Mononuclear cell (primary cell): ENCODE data around the gene FLT1. TPM values are rescaled to one million over a fixed set of nuclear protein-coding genes. Genes with fewer than 3 reads are reported as not detected.

Source experiments
- H3K27me3 ChIP-seq: 2 replicates; pipeline ENCODE4 v1.6.0; 2011; ENCODE audit warnings: low read length, control low read depth; ENCODE audit not compliant: insufficient read depth
- H3K4me1 ChIP-seq: 2 replicates; pipeline ENCODE4 v1.5.1; 2011; ENCODE audit warnings: mild to moderate bottlenecking, low read length, control low read depth; ENCODE audit not compliant: insufficient read depth
- H3K4me3 ChIP-seq: 2 replicates; pipeline ENCODE4 v1.5.1; 2011; ENCODE audit warnings: mild to moderate bottlenecking, low read length, moderate library complexity
- H3K9me3 ChIP-seq: 2 replicates; pipeline ENCODE4 v1.5.1; 2011; ENCODE audit warnings: low read depth, mild to moderate bottlenecking, control low read depth, low read length
- total RNA-seq: library from RNA; depleted of rRNA; stranded (reverse); fragments of >200 nt; gene quantifications from one replicate; pipeline ENCODE4 v1.2.3, GENCODE V29; 2012

FLT1 gene
- total RNA-seq, 1 donor: 1.8 TPM

- no peak overlapping the region for H3K4me3 ChIP-seq
- H3K27me3 ChIP-seq: peaks cover 41% of the 10 kb centered on the region
- no peaks in the 10 kb centered on the region for H3K4me1 ChIP-seq
- no peaks in the 10 kb centered on the region for H3K9me3 ChIP-seq
These were observed 157.5 kb downstream of the FLT1 start for GRCh38 chr13:28337166-28338005.

- H3K4me3 ChIP-seq: no peak overlapping the region
- H3K9me3 ChIP-seq: no peaks in the 10 kb centered on the region
- peaks cover 39% of the 10 kb centered on the region for H3K27me3 ChIP-seq
- H3K4me1 ChIP-seq: no peaks in the 10 kb centered on the region
These were observed 158.7 kb downstream of the FLT1 start for GRCh38 chr13:28336193-28336657.

GRCh38 chr13:28333204-28333881 is 161.6 kb downstream of the FLT1 start:
- no peak overlapping the region for H3K4me3 ChIP-seq
- no peaks in the 10 kb centered on the region for H3K4me1 ChIP-seq
- H3K27me3 ChIP-seq: peaks cover 27% of the 10 kb centered on the region
- H3K9me3 ChIP-seq: no peaks in the 10 kb centered on the region

GRCh38 chr13:28329395-28330158 is 165.4 kb downstream of the FLT1 start:
- Histone ChIP-seq H3K27me3 (peaks cover 6% of the 10 kb centered on the region), H3K4me1 (no peaks in the 10 kb centered on the region), H3K9me3 (no peaks in the 10 kb centered on the region), H3K4me3 (no peak overlapping the region)

DNA sequence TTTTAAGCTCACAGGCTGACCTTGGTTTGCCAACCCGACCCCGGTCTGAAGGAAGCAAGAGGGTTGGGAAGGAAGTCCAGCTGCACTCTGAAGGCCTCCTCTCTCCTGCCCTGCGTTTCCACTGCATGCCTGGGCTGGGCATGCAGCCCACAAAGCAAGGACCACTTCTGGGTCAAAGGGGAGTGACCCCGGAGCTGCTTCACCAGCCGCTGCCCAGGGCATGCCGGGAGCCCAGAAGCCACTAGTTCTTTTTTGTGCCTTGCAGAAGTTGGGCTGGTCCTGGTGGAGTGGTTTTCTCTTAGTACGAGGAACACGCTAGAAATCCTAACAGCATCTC is 166.7 kb downstream of the FLT1 start:
- Histone ChIP-seq H3K4me1 (no peaks in the 10 kb centered on the region), H3K4me3 (no peak overlapping the region), H3K27me3 (no peaks in the 10 kb centered on the region), H3K9me3 (no peaks in the 10 kb centered on the region)

DNA sequence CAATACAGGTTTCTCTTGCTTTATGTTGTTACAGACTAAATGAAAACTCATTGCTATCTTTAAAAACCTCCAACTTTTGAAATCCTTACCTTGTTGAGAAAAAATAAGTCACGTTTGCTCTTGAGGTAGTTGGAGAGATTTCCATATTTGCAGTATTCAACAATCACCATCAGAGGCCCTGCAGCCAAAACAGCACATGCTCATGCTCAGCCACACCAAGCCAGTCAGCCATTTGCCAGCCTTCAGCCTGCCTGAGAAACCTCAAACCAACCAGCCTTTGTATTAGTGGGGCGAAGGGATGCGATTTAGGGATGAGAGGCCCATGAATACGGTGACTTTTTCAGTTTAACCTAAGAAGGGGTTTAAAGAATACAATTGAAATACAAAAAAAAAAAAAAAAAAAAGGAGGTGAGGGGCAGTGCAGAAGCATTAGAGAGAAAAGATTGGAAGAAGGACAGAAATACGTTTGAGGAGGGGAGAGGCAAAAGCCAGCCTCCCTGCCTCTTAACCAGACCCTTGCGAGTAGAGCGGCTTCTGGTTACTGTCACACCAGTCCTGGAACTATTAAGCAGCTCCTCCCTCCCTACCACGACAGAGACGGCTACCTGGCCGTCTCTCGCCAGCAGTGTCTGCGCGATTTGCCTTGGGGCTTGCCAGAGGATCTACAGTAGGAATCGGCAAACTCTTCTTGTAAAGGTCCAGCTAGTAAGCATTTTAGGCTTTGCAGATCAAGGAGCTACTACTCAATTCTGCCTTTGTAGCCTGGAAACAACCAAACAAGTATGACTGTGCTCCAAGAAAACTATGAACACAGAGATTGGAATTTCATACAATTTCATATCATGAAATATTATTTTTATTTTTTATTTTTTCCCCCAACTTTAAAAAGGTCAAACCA is 167.3 kb downstream of the FLT1 start:
- no peaks in the 10 kb centered on the region for H3K27me3 ChIP-seq
- H3K4me3 ChIP-seq: no peak overlapping the region
- H3K9me3 ChIP-seq: no peaks in the 10 kb centered on the region
- H3K4me1 ChIP-seq: no peaks in the 10 kb centered on the region

DNA sequence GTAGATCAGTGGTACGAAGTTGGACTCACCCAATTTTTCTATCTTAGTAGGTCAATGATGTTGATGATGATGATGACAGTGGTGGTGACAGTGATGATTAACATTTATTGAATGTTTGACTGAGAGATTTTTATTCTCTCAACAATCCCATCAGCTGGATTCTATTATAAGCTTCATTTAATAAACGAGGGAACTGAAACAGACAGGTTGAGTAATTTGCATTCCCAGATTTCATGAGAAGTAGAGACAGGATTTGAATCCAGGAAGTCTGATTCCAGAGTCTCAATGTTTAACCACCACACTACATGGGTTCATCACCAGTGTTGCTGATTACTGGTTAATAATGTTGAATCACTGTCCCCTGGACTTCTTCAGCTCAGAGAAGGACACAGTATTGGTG is 168.9 kb downstream of the FLT1 start:
- H3K4me3 ChIP-seq: no peak overlapping the region
- no peaks in the 10 kb centered on the region for H3K27me3 ChIP-seq
- H3K4me1 ChIP-seq: no peaks in the 10 kb centered on the region
- no peaks in the 10 kb centered on the region for H3K9me3 ChIP-seq

- H3K27me3 ChIP-seq: no peaks in the 10 kb centered on the region
- no peak overlapping the region for H3K4me3 ChIP-seq
- H3K9me3 ChIP-seq: no peaks in the 10 kb centered on the region
- no peaks in the 10 kb centered on the region for H3K4me1 ChIP-seq
These were observed 169.9 kb downstream of the FLT1 start for GRCh38 chr13:28325022-28325421.

DNA sequence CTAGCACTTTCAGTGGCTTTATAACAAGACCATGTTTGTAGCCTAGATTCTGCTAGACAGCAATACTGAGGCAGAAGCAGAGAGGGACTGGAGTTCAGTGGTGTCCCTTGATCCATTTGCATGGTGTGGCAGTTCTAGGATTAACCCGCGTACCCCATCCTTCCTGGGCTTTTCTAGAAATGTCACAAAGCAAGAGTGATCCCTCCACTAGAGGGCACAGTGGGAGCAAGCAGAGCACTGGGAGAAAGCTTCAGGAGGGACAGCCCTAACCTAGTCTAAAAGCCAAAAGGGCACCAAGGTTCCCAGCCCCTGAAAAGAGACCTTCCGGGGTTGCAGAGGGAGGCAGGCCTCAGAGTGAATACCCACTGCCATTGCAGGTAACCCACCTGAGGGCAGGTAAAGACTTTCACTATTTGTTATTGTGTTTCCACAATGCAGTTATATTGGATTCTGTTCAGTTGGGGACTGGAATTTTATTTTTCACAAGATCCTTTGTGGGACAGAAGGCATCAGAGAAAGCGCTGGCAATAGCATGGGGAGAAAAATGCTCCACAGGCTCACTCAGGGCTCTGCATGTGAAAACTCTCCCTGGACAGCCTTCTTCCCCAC is 170.6 kb downstream of the FLT1 start:
- no peaks in the 10 kb centered on the region for H3K9me3 ChIP-seq
- no peaks in the 10 kb centered on the region for H3K27me3 ChIP-seq
- no peak overlapping the region for H3K4me3 ChIP-seq
- no peaks in the 10 kb centered on the region for H3K4me1 ChIP-seq

- H3K27me3 ChIP-seq: no peaks in the 10 kb centered on the region
- no peaks in the 10 kb centered on the region for H3K9me3 ChIP-seq
- no peak overlapping the region for H3K4me3 ChIP-seq
- no peaks in the 10 kb centered on the region for H3K4me1 ChIP-seq
These were observed 172.5 kb downstream of the FLT1 start for GRCh38 chr13:28322256-28322905.

- Histone ChIP-seq H3K4me1 (no peaks in the 10 kb centered on the region), H3K27me3 (no peaks in the 10 kb centered on the region), H3K9me3 (no peaks in the 10 kb centered on the region), H3K4me3 (no peak overlapping the region)
These were observed 173.2 kb downstream of the FLT1 start for GRCh38 chr13:28321756-28322155.

- Histone ChIP-seq H3K27me3 (no peaks in the 10 kb centered on the region), H3K4me3 (no peak overlapping the region), H3K4me1 (no peaks in the 10 kb centered on the region), H3K9me3 (no peaks in the 10 kb centered on the region)
These were observed 173.9 kb downstream of the FLT1 start for GRCh38 chr13:28320884-28321574.

GRCh38 chr13:28320209-28320608 is 174.7 kb downstream of the FLT1 start:
- H3K9me3 ChIP-seq: no peaks in the 10 kb centered on the region
- H3K4me1 ChIP-seq: no peaks in the 10 kb centered on the region
- no peak overlapping the region for H3K4me3 ChIP-seq
- H3K27me3 ChIP-seq: no peaks in the 10 kb centered on the region
